ENCODE results near the gene LYPD6B.

DNA sequence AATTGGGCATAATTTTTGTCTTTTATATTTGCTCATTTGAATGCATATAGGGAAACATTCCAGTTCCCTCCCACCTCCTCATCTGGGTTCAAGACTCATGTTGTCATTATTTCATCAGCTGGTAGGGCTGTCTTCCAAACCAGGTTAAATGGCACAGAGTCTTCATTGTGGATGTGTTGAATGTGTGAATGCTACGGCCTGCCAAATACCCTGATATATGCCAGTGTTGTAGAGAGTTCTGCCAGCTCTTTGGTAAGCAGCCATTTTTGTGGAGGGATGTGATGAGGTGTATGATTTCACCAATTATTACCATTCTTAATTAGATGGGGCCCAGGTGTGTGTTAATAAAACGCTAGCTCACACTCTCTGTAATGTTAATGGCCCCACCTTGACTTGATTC lies 121.7 kb downstream of the LYPD6B start:
- TF ChIP-seq POLR2A (IDR thresholded peaks at IDR 0.05) (no peak), CTCF (IDR thresholded peaks at IDR 0.05) (no peak), EP300 (IDR thresholded peaks at IDR 0.05) (no peak)

Measured in gastroesophageal sphincter (tissue), 3 donors.